GM12878 (cell line): Measurements from ENCODE around the gene BLOC1S5. TPM values are rescaled to one million over a fixed set of nuclear protein-coding genes. Genes with fewer than 3 reads are reported as not detected.

Experiments
- ATAC-seq: fragments of 200-7000 bp; cut with Tn5 transposase; 3 replicates; pipeline ENCODE4 v1.9.1; 2020; ENCODE audit warnings: mild to moderate bottlenecking, moderate library complexity
- BruUV-seq: library from RNA; stranded (reverse); fragments of 400-500 nt; replicated peaks from 2 replicates; lab custom pipeline; 2021; lab: Mats Ljungman, UMichigan
- CTCF ChIA-PET: fragments of 300-600 bp; sonication (Branson Sonifier 250); formaldehyde crosslinking; extraction: SDS; loops from one replicate; lab custom pipeline; 2021; ENCODE audit warnings: inconsistent platforms; lab: Yijun Ruan, JAX
- POLR2A ChIA-PET: fragments of 350-600 bp; formaldehyde crosslinking; extraction: SDS; loops from one replicate; lab custom pipeline; 2021; ENCODE audit warnings: inconsistent platforms; lab: Charles Lee
- RAD21 ChIA-PET: fragments of 300-600 bp; sonication (Branson Sonifier 250); formaldehyde crosslinking; loops from one replicate; lab custom pipeline; 2023; ENCODE audit warnings: antibody characterized with exemption; ENCODE audit not compliant: unreplicated experiment; lab: Charles Lee
- SMC1A ChIA-PET: fragments of 300-600 bp; sonication (Branson Sonifier 250); formaldehyde crosslinking; loops from one replicate; lab custom pipeline; 2023; ENCODE audit not compliant: unreplicated experiment, uncharacterized antibody; lab: Charles Lee
- DNase-seq: peaks from one replicate; pipeline ENCODE4 v3.0.0-alpha.2; 2011; ENCODE audit warnings: low read depth, low spot score
- FAIRE-seq: peaks from 3 replicates; lab custom pipeline; 2011; peaks lifted over from hg19 to GRCh38; lab: Jason Lieb, UNC
- H2AFZ ChIP-seq: 2 replicates; pipeline ENCODE4 v1.6.0; 2011; ENCODE audit warnings: low read depth, low read length, control low read depth; ENCODE audit not compliant: control insufficient read depth
- H3K27ac ChIP-seq: 2 replicates; pipeline ENCODE4 v1.5.1; 2011; ENCODE audit warnings: control low read depth; ENCODE audit not compliant: control insufficient read depth, insufficient read depth
- H3K27me3 ChIP-seq, 2 experiments: replicated peaks in 1 of 2; 2 replicates each; pipeline versions ENCODE4 v1.6.0 to v1.6.1; 2011; ENCODE audit warnings: low read length in 1 of 2; ENCODE audit not compliant: control insufficient read depth in 2 of 2, insufficient read depth in 2 of 2
- H3K36me3 ChIP-seq, 2 experiments: 2 replicates each; pipeline ENCODE4 v1.5.1; 2011; ENCODE audit warnings: low read length in 1 of 2; ENCODE audit not compliant: control insufficient read depth in 2 of 2, insufficient read depth in 2 of 2
- H3K4me1 ChIP-seq: 2 replicates; pipeline ENCODE4 v1.6.1; 2011; ENCODE audit warnings: mild to moderate bottlenecking, low read length, moderate library complexity, mixed read lengths; ENCODE audit not compliant: control insufficient read depth, insufficient read depth
- H3K4me2 ChIP-seq: 2 replicates; pipeline ENCODE4 v1.6.0; 2011; ENCODE audit warnings: control low read depth; ENCODE audit not compliant: control insufficient read depth, insufficient read depth
- H3K4me3 ChIP-seq: fragments of 200-600 bp; sonication (generic); 2 replicates; pipeline ENCODE4 v1.5.1; 2016
- H3K79me2 ChIP-seq: 2 replicates; pipeline ENCODE4 v1.6.0; 2011; ENCODE audit warnings: low read length; ENCODE audit not compliant: control insufficient read depth, insufficient read depth
- H3K9ac ChIP-seq: 2 replicates; pipeline ENCODE4 v1.8.0; 2011; ENCODE audit warnings: low read length, control low read depth, mixed read lengths; ENCODE audit not compliant: control insufficient read depth, insufficient read depth
- H3K9me3 ChIP-seq: replicated peaks from 3 replicates; pipeline ENCODE4 v1.5.1; 2011; ENCODE audit warnings: mild to moderate bottlenecking, low read length; ENCODE audit not compliant: control insufficient read depth, insufficient read depth
- H4K20me1 ChIP-seq: 2 replicates; pipeline ENCODE4 v1.6.0; 2011; ENCODE audit not compliant: control insufficient read depth, insufficient read depth
- HDAC6 ChIP-seq: fragments of 200-600 bp; sonication (generic); IDR thresholded peaks from one replicate; pipeline ENCODE4 v1.8.0; 2017; ENCODE audit warnings: antibody characterized with exemption; ENCODE audit not compliant: unreplicated experiment
- NFYB ChIP-seq: IDR thresholded peaks from 2 replicates; pipeline ENCODE4 v1.6.1; 2011; ENCODE audit warnings: low read depth, mild to moderate bottlenecking, low read length, improper control_type of control experiment, moderate library complexity; ENCODE audit not compliant: insufficient read depth
- RAD21 ChIP-seq: IDR thresholded peaks from 2 replicates; pipeline ENCODE4 v1.6.1; 2011; ENCODE audit warnings: mild to moderate bottlenecking, low read depth, low read length, moderate library complexity; ENCODE audit not compliant: insufficient read depth
- SREBF1 ChIP-seq: IDR thresholded peaks from 2 replicates; pipeline ENCODE4 v1.6.1; 2012; ENCODE audit warnings: mild to moderate bottlenecking, low read length
- TARDBP ChIP-seq: IDR thresholded peaks from 2 replicates; pipeline ENCODE4 v1.6.1; 2016; ENCODE audit warnings: borderline replicate concordance
- WRNIP1 ChIP-seq: IDR thresholded peaks from 2 replicates; pipeline ENCODE4 v1.6.1; 2011; ENCODE audit warnings: low read depth, low read length, improper control_type of control experiment, borderline replicate concordance
- WGBS: methylation state at CpG from one replicate; pipeline ENCODE4 v1.1.6; 2016; ENCODE audit warnings: low lambda C conversion rate; ENCODE audit not compliant: insufficient replicate concordance, insufficient coverage; ENCODE audit errors: missing lambda C conversion rate; 5-methylcytosine and 5-hydroxymethylcytosine counted together
- in situ Hi-C: fragments of 300-500 bp; cut with MboI; formaldehyde crosslinking; loops from 9 replicates; pipeline ENCODE4 v1.14.3; 2018; ENCODE audit warnings: mixed read lengths
- intact Hi-C: fragments of 100-400 bp; cut with micrococcal nuclease; formaldehyde crosslinking; loops from one replicate; pipeline ENCODE4 v1.14.2; 2022; ENCODE audit not compliant: unreplicated experiment
- polyA plus RNA-seq, 11 experiments: library from polyadenylated mRNA; depleted of rRNA in 4 of 11; unstranded in 6 of 11; stranded (reverse) in 5 of 11; fragments of >200 nt; fragmentation: Nextera tagmentation in 4 of 11; fragmentation: Illumina TruSeq in 1 of 11; extraction: Ambion mirVana in 4 of 11; extraction: Trizol in 1 of 11; gene quantifications; 1 replicate in 1 of 11; 2 replicates in 10 of 11; pipeline versions ENCODE4 v1.2.1 to v1.2.3, GENCODE V29; 2011 to 2016; ENCODE audit warnings: inconsistent platforms in 2 of 11, missing spikeins in 2 of 11, low read depth in 1 of 11
- total RNA-seq, 4 experiments: library from RNA; depleted of rRNA in 3 of 4; stranded (reverse); fragments of >200 nt in 3 of 4; fragmentation: Illumina TruSeq in 1 of 4; extraction: Trizol in 1 of 4; gene quantifications; 2 replicates each; pipeline versions ENCODE4 v1.2.1 to v1.2.3, GENCODE V29; 2013 to 2021
- TF ChIP-seq, protein P1 (sequence below), 3 experiments: IDR thresholded peaks in 2 of 3; conservative IDR thresholded peaks in 1 of 3; 2 replicates each; pipeline ENCODE4 v1.5.1; 2011; ENCODE audit warnings: low read depth in 3 of 3, low read length in 3 of 3, mild to moderate bottlenecking in 3 of 3, control low read depth in 2 of 3, moderate library complexity in 2 of 3, inconsistent platforms in 1 of 3, mixed read lengths in 1 of 3; ENCODE audit not compliant: control insufficient read depth in 2 of 3, insufficient read depth in 1 of 3; ENCODE audit errors: extremely low read depth in 1 of 3
- TF ChIP-seq, protein P2 (sequence below): fragments of 450-650 bp; IDR thresholded peaks from 2 replicates; pipeline ENCODE4 v1.6.1; 2016; ENCODE audit warnings: mild to moderate bottlenecking

BLOC1S5 gene
- total and polyA plus RNA-seq, 10 of the 15 experiments (the other 5 are each of a cell fraction or from before 2014, with no cell fraction given) = 4.3 to 22.2 (median 16.1) TPM

DNA sequence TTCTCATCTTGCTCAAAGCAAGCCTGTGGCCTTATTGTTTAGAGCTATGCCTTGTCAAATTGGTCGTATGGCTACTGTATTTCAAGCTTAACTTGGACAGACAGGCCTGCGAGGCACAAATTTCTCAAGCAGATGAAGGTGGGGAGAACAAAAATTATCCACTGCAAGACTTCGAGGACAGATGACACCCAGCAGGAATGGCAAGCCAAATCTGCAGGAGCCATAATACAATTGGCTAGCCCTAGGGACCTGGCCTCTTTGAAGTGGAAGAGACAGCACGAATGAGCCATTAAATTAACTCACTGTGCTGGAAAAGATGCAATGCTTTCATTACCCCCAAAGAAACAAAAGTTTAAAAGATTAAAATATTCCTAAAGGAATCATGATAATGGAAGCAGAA is 5.0 kb upstream of the BLOC1S5 start (continued):
- TF ChIP-seq WRNIP1 (no peak), TARDBP (no peak), NFYB (no peak)

DNA sequence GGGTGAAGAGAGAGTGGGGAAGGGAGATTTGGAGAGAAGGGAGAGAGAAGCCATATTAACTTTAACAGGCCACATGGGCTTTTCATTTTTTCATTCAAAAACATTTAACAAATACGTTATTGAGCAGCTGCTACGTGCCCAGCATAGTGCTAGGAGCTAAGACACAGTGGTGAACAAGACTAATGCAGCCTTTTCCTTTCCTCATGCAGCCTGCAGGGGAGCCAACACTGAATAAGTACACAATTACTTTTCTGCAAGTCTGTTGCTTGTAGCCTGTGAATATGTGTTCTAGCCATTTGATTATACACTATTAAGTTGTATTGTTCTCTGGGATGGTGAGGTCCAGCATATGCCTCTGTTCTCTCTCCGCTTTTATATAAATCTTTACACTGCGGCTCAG is 1.9 kb upstream of the BLOC1S5 start:
- Histone ChIP-seq H3K9me3 (no peaks in the 10 kb centered on the region), H3K79me2 (peaks cover 11% of the 10 kb centered on the region), H3K36me3 (peaks cover 0 to 3% of the 10 kb centered on the region in 2 experiments; a peak in 1 of 4 replicates), H3K27me3 (no peaks in the 10 kb centered on the region), H3K27ac (peak overlapping the region; percentile 91), H4K20me1 (no peaks in the 10 kb centered on the region), H2AFZ (peak overlapping the region; percentile 87), H3K4me1 (peaks cover 20% of the 10 kb centered on the region), H3K4me3 (no peak overlapping the region), H3K4me2 (peak overlapping the region; percentile 70), H3K9ac (no peak overlapping the region)
- ChIA-PET SMC1A (interaction anchor here (0.7 to 4.4 kb wide), 7 partner anchors 15 to 351 kb away, joined by 3 to 14 read pairs (median 4); no protein-coding TSS in a partner anchor), POLR2A (interaction anchor here (0.7 to 3.0 kb wide), 2 partner anchors 36 to 158 kb away, joined by 3 to 21 read pairs; partner anchors contain the start of gene EEF1E1), RAD21 (interaction anchor here (0.8 to 2.7 kb wide), 3 partner anchors 34 to 153 kb away, joined by 3 to 20 read pairs (median 10); partner anchors contain the start of gene EEF1E1), CTCF (interaction anchor here (1.2 to 3.8 kb wide), 3 partner anchors 13 to 153 kb away, joined by 3 to 20 read pairs (median 4); partner anchors contain the start of gene EEF1E1)
- DNase-seq (no peak), ATAC-seq (no peak), FAIRE-seq (no peak)
- BruUV-seq = no TSS peak
- intact Hi-C loops = no loop called here
- in situ Hi-C loops = no loop called here
- 95% methylated on average over 4 of the region's 4 CpGs for WGBS
- TF ChIP-seq, protein P1, sequence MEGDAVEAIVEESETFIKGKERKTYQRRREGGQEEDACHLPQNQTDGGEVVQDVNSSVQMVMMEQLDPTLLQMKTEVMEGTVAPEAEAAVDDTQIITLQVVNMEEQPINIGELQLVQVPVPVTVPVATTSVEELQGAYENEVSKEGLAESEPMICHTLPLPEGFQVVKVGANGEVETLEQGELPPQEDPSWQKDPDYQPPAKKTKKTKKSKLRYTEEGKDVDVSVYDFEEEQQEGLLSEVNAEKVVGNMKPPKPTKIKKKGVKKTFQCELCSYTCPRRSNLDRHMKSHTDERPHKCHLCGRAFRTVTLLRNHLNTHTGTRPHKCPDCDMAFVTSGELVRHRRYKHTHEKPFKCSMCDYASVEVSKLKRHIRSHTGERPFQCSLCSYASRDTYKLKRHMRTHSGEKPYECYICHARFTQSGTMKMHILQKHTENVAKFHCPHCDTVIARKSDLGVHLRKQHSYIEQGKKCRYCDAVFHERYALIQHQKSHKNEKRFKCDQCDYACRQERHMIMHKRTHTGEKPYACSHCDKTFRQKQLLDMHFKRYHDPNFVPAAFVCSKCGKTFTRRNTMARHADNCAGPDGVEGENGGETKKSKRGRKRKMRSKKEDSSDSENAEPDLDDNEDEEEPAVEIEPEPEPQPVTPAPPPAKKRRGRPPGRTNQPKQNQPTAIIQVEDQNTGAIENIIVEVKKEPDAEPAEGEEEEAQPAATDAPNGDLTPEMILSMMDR (IDR thresholded peaks at IDR 0.05 in 2 of 3, conservative IDR thresholded peaks at IDR 0.05 in 1 of 3; ENCODE audit: control insufficient read depth in 2 of 3, extremely low read depth in 1 of 3, insufficient read depth in 1 of 3, low read depth in 3 of 3, low read length in 3 of 3) = peak in 2 of 3 experiments; percentile 28 to 29; a peak in 2 of 6 replicates
- TF ChIP-seq RAD21 (0 out of 2 replicates have a peak, but pooled peaks have one; percentile 7), SREBF1 (no peak), HDAC6 (no peak)
- TF ChIP-seq, protein P2, sequence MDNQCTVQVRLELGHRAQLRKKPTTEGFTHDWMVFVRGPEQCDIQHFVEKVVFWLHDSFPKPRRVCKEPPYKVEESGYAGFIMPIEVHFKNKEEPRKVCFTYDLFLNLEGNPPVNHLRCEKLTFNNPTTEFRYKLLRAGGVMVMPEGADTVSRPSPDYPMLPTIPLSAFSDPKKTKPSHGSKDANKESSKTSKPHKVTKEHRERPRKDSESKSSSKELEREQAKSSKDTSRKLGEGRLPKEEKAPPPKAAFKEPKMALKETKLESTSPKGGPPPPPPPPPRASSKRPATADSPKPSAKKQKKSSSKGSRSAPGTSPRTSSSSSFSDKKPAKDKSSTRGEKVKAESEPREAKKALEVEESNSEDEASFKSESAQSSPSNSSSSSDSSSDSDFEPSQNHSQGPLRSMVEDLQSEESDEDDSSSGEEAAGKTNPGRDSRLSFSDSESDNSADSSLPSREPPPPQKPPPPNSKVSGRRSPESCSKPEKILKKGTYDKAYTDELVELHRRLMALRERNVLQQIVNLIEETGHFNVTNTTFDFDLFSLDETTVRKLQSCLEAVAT = 0 out of 2 replicates have a peak, but pooled peaks have one; percentile 5
